ENCODE data around the gene CPHXL. TPM values are rescaled to one million over a fixed set of nuclear protein-coding genes. Genes with fewer than 3 reads are reported as not detected.

CPHXL gene
- total and polyA plus RNA-seq, 11 donors, result not detected

- intact Hi-C loops (cut with DNase I), result loop anchor here in 9 of 10 donors (5.0 to 10.0 kb wide), 10 partner anchors 108 to 568 kb away; partner anchors contain the start of genes ADAT1 (in 2 of the 9), KARS1 (in 2 of the 9) and TERF2IP (in 2 of the 9)
- H3K36me3 ChIP-seq, result no peaks in the 10 kb centered on the region
- 71 to 83% (median 78%) methylated on average over 3 of the region's 3 CpGs for WGBS, 4 donors
- ATAC-seq (no peak), DNase-seq (no peak)
- no peaks in the 10 kb centered on the region for H3K9me3 ChIP-seq
- TF ChIP-seq POLR2A (IDR thresholded peaks at IDR 0.05), result no peak
- TF ChIP-seq, protein P1, sequence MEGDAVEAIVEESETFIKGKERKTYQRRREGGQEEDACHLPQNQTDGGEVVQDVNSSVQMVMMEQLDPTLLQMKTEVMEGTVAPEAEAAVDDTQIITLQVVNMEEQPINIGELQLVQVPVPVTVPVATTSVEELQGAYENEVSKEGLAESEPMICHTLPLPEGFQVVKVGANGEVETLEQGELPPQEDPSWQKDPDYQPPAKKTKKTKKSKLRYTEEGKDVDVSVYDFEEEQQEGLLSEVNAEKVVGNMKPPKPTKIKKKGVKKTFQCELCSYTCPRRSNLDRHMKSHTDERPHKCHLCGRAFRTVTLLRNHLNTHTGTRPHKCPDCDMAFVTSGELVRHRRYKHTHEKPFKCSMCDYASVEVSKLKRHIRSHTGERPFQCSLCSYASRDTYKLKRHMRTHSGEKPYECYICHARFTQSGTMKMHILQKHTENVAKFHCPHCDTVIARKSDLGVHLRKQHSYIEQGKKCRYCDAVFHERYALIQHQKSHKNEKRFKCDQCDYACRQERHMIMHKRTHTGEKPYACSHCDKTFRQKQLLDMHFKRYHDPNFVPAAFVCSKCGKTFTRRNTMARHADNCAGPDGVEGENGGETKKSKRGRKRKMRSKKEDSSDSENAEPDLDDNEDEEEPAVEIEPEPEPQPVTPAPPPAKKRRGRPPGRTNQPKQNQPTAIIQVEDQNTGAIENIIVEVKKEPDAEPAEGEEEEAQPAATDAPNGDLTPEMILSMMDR (IDR thresholded peaks at IDR 0.05), result no peak
- H3K27me3 ChIP-seq, result no peaks in the 10 kb centered on the region
- no peak overlapping the region for H3K4me3 ChIP-seq
- peaks cover 0 to 3% (median 0%) of the 10 kb centered on the region in 12 donors for H3K4me1 ChIP-seq
- H3K27ac ChIP-seq, result no peak overlapping the region
Measured at GRCh38 chr16:75763204-75763603, 36.9 kb upstream of the CPHXL start.

GRCh38 chr16:75762746-75763145, 36.5 kb upstream of the CPHXL start:
- WGBS, 4 donors, result 77 to 79% (median 78%) methylated on average over 2 of the region's 2 CpGs
- Histone ChIP-seq H3K4me3 (no peak overlapping the region), H3K36me3 (no peaks in the 10 kb centered on the region), H3K27me3 (no peaks in the 10 kb centered on the region), H3K27ac (no peak overlapping the region), H3K4me1 (peaks cover 0 to 3% (median 0%) of the 10 kb centered on the region in 12 donors), H3K9me3 (no peaks in the 10 kb centered on the region)
- intact Hi-C loops (cut with DNase I), result loop anchor here in 9 of 10 donors (5.0 to 10.0 kb wide), 10 partner anchors 108 to 568 kb away; partner anchors contain the start of genes ADAT1 (in 2 of the 9), KARS1 (in 2 of the 9) and TERF2IP (in 2 of the 9)
- no peak for ATAC-seq
- no peak for DNase-seq
- TF ChIP-seq POLR2A (IDR thresholded peaks at IDR 0.05), result no peak
- TF ChIP-seq, protein P1 (IDR thresholded peaks at IDR 0.05), result no peak

DNA sequence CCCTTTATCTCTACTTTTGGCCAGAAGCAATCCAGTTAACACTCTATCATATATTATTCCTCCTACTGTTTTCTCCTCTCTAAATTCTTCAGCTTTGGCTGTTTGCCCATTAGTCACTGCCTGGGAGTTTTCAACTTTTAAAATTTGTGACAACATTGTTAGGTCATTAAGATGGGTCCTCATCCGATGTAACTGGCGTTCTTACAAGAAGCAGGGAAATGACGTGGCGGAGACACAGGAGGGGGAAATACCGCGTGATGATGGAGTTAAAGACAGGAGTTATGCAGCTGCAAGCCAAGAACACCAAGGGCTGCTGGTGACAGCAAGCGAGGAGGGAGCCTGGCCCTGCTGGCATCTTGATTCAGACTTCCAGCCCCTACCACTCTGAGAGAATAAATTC, 34.8 kb upstream of the CPHXL start:
- TF ChIP-seq POLR2A (IDR thresholded peaks at IDR 0.05), result no peak
- TF ChIP-seq, protein P1 (IDR thresholded peaks at IDR 0.05), result no peak
- ATAC-seq, result no peak
- DNase-seq, result no peak
- WGBS, 4 donors, result 71 to 81% (median 75%) methylated on average over 7 of the region's 7 CpGs
- no peaks in the 10 kb centered on the region for H3K36me3 ChIP-seq
- no peaks in the 10 kb centered on the region for H3K9me3 ChIP-seq
- no peak overlapping the region for H3K4me3 ChIP-seq
- H3K4me1 ChIP-seq, result peaks cover 0 to 3% (median 0%) of the 10 kb centered on the region in 12 donors
- no peaks in the 10 kb centered on the region for H3K27me3 ChIP-seq
- intact Hi-C loops (cut with DNase I), result loop anchor here in 9 of 10 donors (5.0 to 10.0 kb wide), 10 partner anchors 106 to 566 kb away; partner anchors contain the start of genes ADAT1 (in 2 of the 9), KARS1 (in 2 of the 9) and TERF2IP (in 2 of the 9)
- no peak overlapping the region for H3K27ac ChIP-seq

- DNase-seq, result no peak
- no peaks in the 10 kb centered on the region for H3K27me3 ChIP-seq
- no peak overlapping the region for H3K4me3 ChIP-seq
- intact Hi-C loops (cut with DNase I), result loop anchor here in 9 of 10 donors (5.0 to 10.0 kb wide), 10 partner anchors 105 to 565 kb away; partner anchors contain the start of genes ADAT1 (in 2 of the 9), KARS1 (in 2 of the 9) and TERF2IP (in 2 of the 9)
- no peak for ATAC-seq
- H3K9me3 ChIP-seq, result no peaks in the 10 kb centered on the region
- peaks cover 0 to 3% (median 0%) of the 10 kb centered on the region in 12 donors for H3K4me1 ChIP-seq
- no peak for TF ChIP-seq POLR2A (IDR thresholded peaks at IDR 0.05)
- TF ChIP-seq, protein P1 (IDR thresholded peaks at IDR 0.05), result no peak
- 18 to 37% (median 23%) methylated on average over 2 of the region's 2 CpGs for WGBS, 4 donors
- no peak overlapping the region for H3K27ac ChIP-seq
- H3K36me3 ChIP-seq, result no peaks in the 10 kb centered on the region
Measured at GRCh38 chr16:75760018-75760519, 33.8 kb upstream of the CPHXL start.
